ENCODE measurements around the gene TMEM221. TPM values are rescaled to one million over a fixed set of nuclear protein-coding genes. Genes with fewer than 3 reads are reported as not detected.
A peak's percentile ranks its signal among the peaks of the same experiment; 100 is the strongest.

The TMEM221 gene
- total and polyA plus RNA-seq, 10 of the 15 experiments (the other 5 are each of a cell fraction or from before 2014, with no cell fraction given) = 0.04 to 0.24 TPM; not detected in 8

DNA sequence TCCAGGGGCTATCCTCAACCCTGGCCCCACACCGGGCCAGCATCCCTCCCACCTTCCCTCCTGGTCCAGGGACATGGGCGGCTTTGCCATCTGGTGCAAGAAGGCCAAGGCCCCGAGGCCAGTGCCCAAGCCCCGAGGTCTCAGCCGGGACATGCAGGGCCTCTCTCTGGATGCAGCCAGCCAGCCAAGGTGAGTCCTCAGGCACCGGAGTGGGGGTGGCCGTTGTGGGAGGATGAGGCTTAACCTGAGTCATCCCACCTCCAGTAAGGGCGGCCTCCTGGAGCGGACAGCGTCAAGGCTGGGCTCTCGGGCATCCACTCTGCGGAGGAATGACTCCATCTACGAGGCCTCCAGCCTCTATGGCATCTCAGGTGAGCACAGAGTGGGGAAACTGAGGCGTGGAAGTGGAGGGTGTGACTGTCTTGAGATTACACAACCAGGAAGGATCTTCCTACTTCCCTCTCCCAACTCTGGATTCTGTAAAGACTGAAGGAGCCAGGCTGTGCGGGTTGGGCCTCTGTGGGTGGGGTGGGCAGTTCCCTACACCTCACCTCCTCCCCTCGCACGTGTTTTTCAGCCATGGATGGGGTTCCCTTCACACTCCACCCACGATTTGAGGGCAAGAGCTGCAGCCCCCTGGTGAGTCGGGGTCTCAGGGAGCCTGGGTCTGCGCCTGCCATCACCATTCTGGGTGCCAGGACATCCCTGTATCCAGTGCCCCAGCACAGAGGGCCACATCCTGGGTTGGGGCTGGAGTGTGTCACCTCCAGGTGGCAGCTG lies 24.8 kb downstream of the TMEM221 start:
- FAIRE-seq = no peak
- ChIA-PET RAD21 (ENCODE audit: unreplicated experiment) (no interaction called here), SMC1A (ENCODE audit: uncharacterized antibody, unreplicated experiment) (no interaction called here)

DNA sequence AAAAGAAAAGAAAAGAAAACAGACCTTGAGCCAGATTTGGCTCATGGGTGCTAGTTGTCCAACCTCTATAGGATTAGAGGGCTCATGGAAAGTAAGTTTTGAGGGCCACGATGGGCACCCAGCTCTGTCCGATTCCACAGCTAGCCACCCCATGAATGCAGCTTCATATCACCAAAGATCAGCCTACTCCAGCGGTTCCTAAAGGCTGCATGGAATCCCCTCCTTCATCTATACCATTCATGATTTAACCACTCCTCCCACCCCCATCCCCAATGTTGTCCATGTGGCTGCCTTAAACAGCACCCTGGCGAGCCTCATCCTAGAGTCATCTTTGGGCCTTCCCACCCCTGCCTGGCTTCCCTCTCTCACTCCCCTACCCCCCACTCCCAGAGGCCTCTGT lies 26.5 kb downstream of the TMEM221 start:
- Histone ChIP-seq H3K9ac (ENCODE audit: control insufficient read depth, insufficient read depth, low read length) (no peak overlapping the region), H3K79me2 (ENCODE audit: control insufficient read depth, insufficient read depth, low read length) (peaks cover 2% of the 10 kb centered on the region; the same call in 1 of the 2 replicates), H2AFZ (ENCODE audit: control insufficient read depth, low read depth, low read length) (no peak overlapping the region), H4K20me1 (ENCODE audit: control insufficient read depth, insufficient read depth) (no peaks in the 10 kb centered on the region), H3K36me3 (ENCODE audit: control insufficient read depth in 2 of 2, insufficient read depth in 2 of 2, low read length in 1 of 2) (no peaks in the 10 kb centered on the region), H3K9me3 (replicated peaks; ENCODE audit: control insufficient read depth, insufficient read depth, low read length) (no peaks in the 10 kb centered on the region), H3K4me2 (ENCODE audit: control insufficient read depth, insufficient read depth) (no peak overlapping the region), H3K4me1 (ENCODE audit: control insufficient read depth, insufficient read depth, low read length) (peaks cover 3% of the 10 kb centered on the region; the same call in 1 of the 2 replicates), H3K27me3 (replicated peaks in 1 of 2; ENCODE audit: control insufficient read depth in 2 of 2, insufficient read depth in 2 of 2, low read length in 1 of 2) (no peaks in the 10 kb centered on the region), H3K27ac (ENCODE audit: control insufficient read depth, insufficient read depth) (no peak overlapping the region), H3K4me3 (no peak overlapping the region)
- POLR2A ChIA-PET = interaction anchor here (0.5 to 4.3 kb wide), 2 partner anchors 16 to 72 kb away, joined by 3 to 46 read pairs; partner anchors contain the start of gene BST2
- DNase-seq (ENCODE audit: low read depth, low spot score) (no peak), FAIRE-seq (no peak), ATAC-seq (no peak)
- in situ Hi-C loops (cut with MboI) (no loop called here), intact Hi-C loops (cut with micrococcal nuclease; ENCODE audit: unreplicated experiment) (no loop called here)
- SMC1A ChIA-PET (ENCODE audit: uncharacterized antibody, unreplicated experiment) = no interaction called here
- CTCF ChIA-PET = no interaction called here
- no peak for TF ChIP-seq TCF12 (IDR thresholded peaks at IDR 0.05; ENCODE audit: low read depth, low read length)
- TF ChIP-seq ATF7 (IDR thresholded peaks at IDR 0.05; ENCODE audit: low read depth) = no peak
- WGBS (ENCODE audit: insufficient coverage, insufficient replicate concordance, low lambda C conversion rate, missing lambda C conversion rate) = 96% methylated on average over 4 of the region's 4 CpGs
- RAD21 ChIA-PET (ENCODE audit: unreplicated experiment) = no interaction called here
- BruUV-seq (replicated peaks) = no TSS peak

More for the DNA sequence above, 24.8 kb downstream of the TMEM221 start:
- in situ Hi-C loops (cut with MboI) = no loop called here
- H4K20me1 ChIP-seq (ENCODE audit: control insufficient read depth, insufficient read depth) = no peaks in the 10 kb centered on the region
- no TSS peak for BruUV-seq (replicated peaks)
- peaks cover 2% of the 10 kb centered on the region; the same call in 1 of the 2 replicates for H3K79me2 ChIP-seq (ENCODE audit: control insufficient read depth, insufficient read depth, low read length)
- WGBS (ENCODE audit: insufficient coverage, insufficient replicate concordance, low lambda C conversion rate, missing lambda C conversion rate) = 83% methylated on average over 20 of the region's 20 CpGs
- H3K4me1 ChIP-seq (ENCODE audit: control insufficient read depth, insufficient read depth, low read length) = peaks cover 3% of the 10 kb centered on the region; the same call in 1 of the 2 replicates
- no peak overlapping the region for H3K27ac ChIP-seq (ENCODE audit: control insufficient read depth, insufficient read depth)
- H3K27me3 ChIP-seq (replicated peaks in 1 of 2; ENCODE audit: control insufficient read depth in 2 of 2, insufficient read depth in 2 of 2, low read length in 1 of 2) = no peaks in the 10 kb centered on the region
- no peak for ATAC-seq
- no peak overlapping the region for H3K4me3 ChIP-seq
- no peak overlapping the region for H3K9ac ChIP-seq (ENCODE audit: control insufficient read depth, insufficient read depth, low read length)
- TF ChIP-seq, protein P1, sequence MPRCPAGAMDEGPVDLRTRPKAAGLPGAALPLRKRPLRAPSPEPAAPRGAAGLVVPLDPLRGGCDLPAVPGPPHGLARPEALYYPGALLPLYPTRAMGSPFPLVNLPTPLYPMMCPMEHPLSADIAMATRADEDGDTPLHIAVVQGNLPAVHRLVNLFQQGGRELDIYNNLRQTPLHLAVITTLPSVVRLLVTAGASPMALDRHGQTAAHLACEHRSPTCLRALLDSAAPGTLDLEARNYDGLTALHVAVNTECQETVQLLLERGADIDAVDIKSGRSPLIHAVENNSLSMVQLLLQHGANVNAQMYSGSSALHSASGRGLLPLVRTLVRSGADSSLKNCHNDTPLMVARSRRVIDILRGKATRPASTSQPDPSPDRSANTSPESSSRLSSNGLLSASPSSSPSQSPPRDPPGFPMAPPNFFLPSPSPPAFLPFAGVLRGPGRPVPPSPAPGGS (IDR thresholded peaks at IDR 0.05; ENCODE audit: borderline replicate concordance, insufficient read depth, low read depth, low read length, poor library complexity, severe bottlenecking) = no peak
- 0 out of 2 replicates have a peak, but pooled peaks have one; percentile 6 for TF ChIP-seq POLR2A (IDR thresholded peaks at IDR 0.05; ENCODE audit: low read depth, low read length)
- intact Hi-C loops (cut with micrococcal nuclease; ENCODE audit: unreplicated experiment) = no loop called here
- H3K36me3 ChIP-seq (ENCODE audit: control insufficient read depth in 2 of 2, insufficient read depth in 2 of 2, low read length in 1 of 2) = no peaks in the 10 kb centered on the region
- CTCF ChIA-PET = no interaction called here
- no peak overlapping the region for H2AFZ ChIP-seq (ENCODE audit: control insufficient read depth, low read depth, low read length)
- POLR2A ChIA-PET = interaction anchor here (0.6 to 0.7 kb wide), 2 partner anchors 87 to 182 kb away, joined by 3 to 6 read pairs; no protein-coding TSS in a partner anchor
- DNase-seq (ENCODE audit: low read depth, low spot score) = no peak
- no peak overlapping the region for H3K4me2 ChIP-seq (ENCODE audit: control insufficient read depth, insufficient read depth)
- H3K9me3 ChIP-seq (replicated peaks; ENCODE audit: control insufficient read depth, insufficient read depth, low read length) = no peaks in the 10 kb centered on the region
